ENCODE measurements around the gene ALOX5.

GRCh38 chr10:45460235-45460878 is 86.3 kb downstream of the ALOX5 start:
- TF ChIP-seq, protein P1, sequence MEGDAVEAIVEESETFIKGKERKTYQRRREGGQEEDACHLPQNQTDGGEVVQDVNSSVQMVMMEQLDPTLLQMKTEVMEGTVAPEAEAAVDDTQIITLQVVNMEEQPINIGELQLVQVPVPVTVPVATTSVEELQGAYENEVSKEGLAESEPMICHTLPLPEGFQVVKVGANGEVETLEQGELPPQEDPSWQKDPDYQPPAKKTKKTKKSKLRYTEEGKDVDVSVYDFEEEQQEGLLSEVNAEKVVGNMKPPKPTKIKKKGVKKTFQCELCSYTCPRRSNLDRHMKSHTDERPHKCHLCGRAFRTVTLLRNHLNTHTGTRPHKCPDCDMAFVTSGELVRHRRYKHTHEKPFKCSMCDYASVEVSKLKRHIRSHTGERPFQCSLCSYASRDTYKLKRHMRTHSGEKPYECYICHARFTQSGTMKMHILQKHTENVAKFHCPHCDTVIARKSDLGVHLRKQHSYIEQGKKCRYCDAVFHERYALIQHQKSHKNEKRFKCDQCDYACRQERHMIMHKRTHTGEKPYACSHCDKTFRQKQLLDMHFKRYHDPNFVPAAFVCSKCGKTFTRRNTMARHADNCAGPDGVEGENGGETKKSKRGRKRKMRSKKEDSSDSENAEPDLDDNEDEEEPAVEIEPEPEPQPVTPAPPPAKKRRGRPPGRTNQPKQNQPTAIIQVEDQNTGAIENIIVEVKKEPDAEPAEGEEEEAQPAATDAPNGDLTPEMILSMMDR (IDR thresholded peaks at IDR 0.05) = no peak
- no peak for TF ChIP-seq POLR2A (IDR thresholded peaks at IDR 0.05)
